HepG2 (cell line): ENCODE measurements around the gene ZNF584. TPM values are rescaled to one million over a fixed set of nuclear protein-coding genes. Genes with fewer than 3 reads are reported as not detected.

Experiments used
- CHD4 ChIP-seq: fragments of 200-600 bp; sonication (generic); IDR thresholded peaks from 2 replicates; pipeline ENCODE4 v1.7.0; 2017; ENCODE audit warnings: mild to moderate bottlenecking, low read length, borderline replicate concordance
- FOXA3 ChIP-seq: IDR thresholded peaks from 2 replicates; pipeline ENCODE4 v1.6.1; 2016; ENCODE audit warnings: missing genetic modification reagents, missing compliant biosample characterization
- MTA1 ChIP-seq: sonication (generic); formaldehyde crosslinking; IDR thresholded peaks from 2 replicates; pipeline ENCODE4 v1.4.0; 2020; ENCODE audit warnings: missing genetic modification reagents, mild to moderate bottlenecking, borderline replicate concordance
- MTF1 ChIP-seq: sonication (generic); formaldehyde crosslinking; IDR thresholded peaks from 2 replicates; pipeline ENCODE4 v1.5.0; 2020; ENCODE audit warnings: missing genetic modification reagents
- NR2C2 ChIP-seq: sonication (generic); formaldehyde crosslinking; IDR thresholded peaks from 2 replicates; pipeline ENCODE4 v1.4.0; 2020; ENCODE audit warnings: missing genetic modification reagents, mild to moderate bottlenecking, moderate library complexity, borderline replicate concordance
- PHB2 ChIP-seq: fragments of 450-650 bp; IDR thresholded peaks from 2 replicates; pipeline ENCODE4 v1.6.1; 2018; ENCODE audit not compliant: partially characterized antibody
- SCMH1 ChIP-seq: sonication (generic); formaldehyde crosslinking; IDR thresholded peaks from 2 replicates; pipeline ENCODE4 v1.9.0; 2021; ENCODE audit warnings: missing genetic modification reagents, mild to moderate bottlenecking, borderline replicate concordance
- SIN3B ChIP-seq: fragments of 150-350 bp; IDR thresholded peaks from 2 replicates; pipeline ENCODE4 v1.6.1; 2014; ENCODE audit warnings: low read length
- SIX1 ChIP-seq: sonication (generic); formaldehyde crosslinking; IDR thresholded peaks from 2 replicates; pipeline ENCODE4 v1.4.0; 2020; ENCODE audit warnings: missing genetic modification reagents, borderline replicate concordance
- SP4 ChIP-seq: sonication (generic); formaldehyde crosslinking; IDR thresholded peaks from 2 replicates; pipeline ENCODE4 v1.8.1; 2023; ENCODE audit warnings: mild to moderate bottlenecking, missing genetic modification reagents
- STAG1 ChIP-seq: sonication (generic); formaldehyde crosslinking; IDR thresholded peaks from 2 replicates; pipeline ENCODE4 v1.4.0; 2020; ENCODE audit warnings: missing genetic modification reagents
- ZNF24 ChIP-seq: fragments of 450-650 bp; IDR thresholded peaks from 2 replicates; pipeline ENCODE4 v1.6.1; 2017; ENCODE audit warnings: antibody characterized with exemption, mild to moderate bottlenecking
- ZNF343 ChIP-seq: sonication (generic); formaldehyde crosslinking; IDR thresholded peaks from 2 replicates; pipeline ENCODE4 v1.4.0; 2020; ENCODE audit warnings: mild to moderate bottlenecking, missing genetic modification reagents
- ZNF558 ChIP-seq: sonication (generic); formaldehyde crosslinking; IDR thresholded peaks from 2 replicates; pipeline ENCODE4 v1.9.0; 2022; ENCODE audit warnings: mild to moderate bottlenecking, missing genetic modification reagents, borderline replicate concordance
- ZNF607 ChIP-seq: sonication (generic); formaldehyde crosslinking; IDR thresholded peaks from 2 replicates; pipeline ENCODE4 v1.5.1; 2020; ENCODE audit warnings: missing genetic modification reagents, mild to moderate bottlenecking, borderline replicate concordance
- ZNF616 ChIP-seq: sonication (generic); formaldehyde crosslinking; IDR thresholded peaks from 2 replicates; pipeline ENCODE4 v1.5.0; 2020; ENCODE audit warnings: low read depth, mild to moderate bottlenecking, missing genetic modification reagents
- ZNF672 ChIP-seq: sonication (generic); formaldehyde crosslinking; IDR thresholded peaks from 2 replicates; pipeline ENCODE4 v1.8.1; 2022; ENCODE audit warnings: missing genetic modification reagents
- ZNF674 ChIP-seq: sonication (generic); formaldehyde crosslinking; IDR thresholded peaks from 2 replicates; pipeline ENCODE4 v1.5.0; 2020; ENCODE audit warnings: low read depth, mild to moderate bottlenecking, missing genetic modification reagents
- ZNF850 ChIP-seq: sonication (generic); formaldehyde crosslinking; conservative IDR thresholded peaks from 2 replicates; pipeline ENCODE4 v1.9.0; 2021; ENCODE audit warnings: mild to moderate bottlenecking, missing genetic modification reagents
- ZSCAN5A ChIP-seq: sonication (generic); formaldehyde crosslinking; IDR thresholded peaks from 2 replicates; pipeline ENCODE4 v1.8.0; 2022; ENCODE audit warnings: mild to moderate bottlenecking, missing genetic modification reagents, borderline replicate concordance
- polyA plus RNA-seq, 8 experiments: library from polyadenylated mRNA; depleted of rRNA in 3 of 8; stranded (reverse) in 7 of 8; unstranded in 1 of 8; fragments of >200 nt; fragmentation: Illumina TruSeq in 4 of 8; extraction: Trizol in 4 of 8; gene quantifications; 2 replicates each; pipeline versions ENCODE4 v1.2.1 to v1.2.3, GENCODE V29; 2011 to 2016; ENCODE audit warnings: low read depth in 4 of 8, missing spikeins in 1 of 8, mixed read lengths in 1 of 8; ENCODE audit not compliant: insufficient read depth in 1 of 8
- total RNA-seq, 5 experiments: library from RNA; depleted of rRNA; stranded (reverse); fragments of >200 nt; fragmentation: Illumina TruSeq; extraction: Trizol; gene quantifications; 2 replicates each; pipeline ENCODE4 v1.2.3, GENCODE V29; 2016; ENCODE audit warnings: low read depth in 1 of 5
- TF ChIP-seq, protein P1 (sequence below): IDR thresholded peaks from 2 replicates; pipeline ENCODE4 v1.6.1; 2012; ENCODE audit warnings: low read length, improper control_type of control experiment
- TF ChIP-seq, protein P2 (sequence below): sonication (generic); formaldehyde crosslinking; IDR thresholded peaks from 2 replicates; pipeline ENCODE4 v1.4.0; 2020; ENCODE audit warnings: low read depth, mild to moderate bottlenecking, missing genetic modification reagents
- TF ChIP-seq, protein P3 (sequence below): IDR thresholded peaks from 2 replicates; pipeline ENCODE4 v1.6.1; 2016; ENCODE audit warnings: low read depth, control low read depth

ZNF584 gene
- total and polyA plus RNA-seq, 2 of the 13 experiments (the other 11 are each of a cell fraction or from before 2014, with no cell fraction given) = 2.4 to 7.0 TPM

DNA sequence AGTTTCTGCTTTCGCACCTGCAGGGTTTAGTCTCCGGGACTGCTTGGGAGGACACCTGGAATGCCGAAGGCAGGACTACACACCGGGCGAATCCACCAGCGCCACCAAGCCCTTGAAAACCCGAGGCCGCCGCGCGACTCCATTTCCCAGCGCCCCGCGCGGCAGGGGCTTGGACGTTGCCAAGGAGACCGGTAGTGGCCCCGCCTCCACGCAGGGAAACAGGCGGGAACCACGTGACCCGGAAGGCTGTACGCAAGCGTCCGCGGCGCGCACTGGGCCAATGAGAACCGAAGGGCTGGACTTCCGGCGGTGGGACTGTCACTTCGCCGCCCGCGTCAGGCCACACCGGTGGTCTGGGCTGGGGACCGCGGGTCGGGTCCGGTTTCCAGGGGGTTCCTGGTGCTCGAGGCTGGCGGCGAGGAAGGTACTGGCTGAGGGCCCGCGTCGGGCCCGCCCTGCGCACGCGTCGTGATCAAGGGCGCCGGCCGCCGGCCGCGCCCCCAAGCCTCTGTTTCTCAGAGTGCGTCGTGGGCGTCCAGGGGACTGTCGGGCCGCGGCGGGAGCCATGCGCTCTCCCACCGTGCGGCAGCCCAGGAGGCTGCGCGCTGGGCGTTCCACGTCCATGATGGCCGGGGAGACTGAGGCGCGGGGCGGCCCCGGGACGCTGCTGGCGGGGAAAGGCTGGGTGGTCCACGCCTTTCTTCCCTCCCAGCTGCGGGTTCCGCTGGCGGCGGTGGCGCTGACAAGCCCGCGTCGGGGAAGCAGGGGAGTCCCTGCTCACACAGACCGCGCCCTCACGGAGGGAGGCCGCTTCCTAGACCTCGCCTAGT is 58.5 kb downstream of the ZNF584 start, which contains the start of gene ZNF324 (continued):
- TF ChIP-seq STAG1 (CRISPR knock-in tag) = peak; percentile 26; the same call in 1 of the 2 replicates
- no peak for TF ChIP-seq ZNF616 (CRISPR knock-in tag)
- TF ChIP-seq ZNF558 (CRISPR knock-in tag) = no peak
- TF ChIP-seq ZNF672 (CRISPR knock-in tag) = no peak
- TF ChIP-seq, protein P1, sequence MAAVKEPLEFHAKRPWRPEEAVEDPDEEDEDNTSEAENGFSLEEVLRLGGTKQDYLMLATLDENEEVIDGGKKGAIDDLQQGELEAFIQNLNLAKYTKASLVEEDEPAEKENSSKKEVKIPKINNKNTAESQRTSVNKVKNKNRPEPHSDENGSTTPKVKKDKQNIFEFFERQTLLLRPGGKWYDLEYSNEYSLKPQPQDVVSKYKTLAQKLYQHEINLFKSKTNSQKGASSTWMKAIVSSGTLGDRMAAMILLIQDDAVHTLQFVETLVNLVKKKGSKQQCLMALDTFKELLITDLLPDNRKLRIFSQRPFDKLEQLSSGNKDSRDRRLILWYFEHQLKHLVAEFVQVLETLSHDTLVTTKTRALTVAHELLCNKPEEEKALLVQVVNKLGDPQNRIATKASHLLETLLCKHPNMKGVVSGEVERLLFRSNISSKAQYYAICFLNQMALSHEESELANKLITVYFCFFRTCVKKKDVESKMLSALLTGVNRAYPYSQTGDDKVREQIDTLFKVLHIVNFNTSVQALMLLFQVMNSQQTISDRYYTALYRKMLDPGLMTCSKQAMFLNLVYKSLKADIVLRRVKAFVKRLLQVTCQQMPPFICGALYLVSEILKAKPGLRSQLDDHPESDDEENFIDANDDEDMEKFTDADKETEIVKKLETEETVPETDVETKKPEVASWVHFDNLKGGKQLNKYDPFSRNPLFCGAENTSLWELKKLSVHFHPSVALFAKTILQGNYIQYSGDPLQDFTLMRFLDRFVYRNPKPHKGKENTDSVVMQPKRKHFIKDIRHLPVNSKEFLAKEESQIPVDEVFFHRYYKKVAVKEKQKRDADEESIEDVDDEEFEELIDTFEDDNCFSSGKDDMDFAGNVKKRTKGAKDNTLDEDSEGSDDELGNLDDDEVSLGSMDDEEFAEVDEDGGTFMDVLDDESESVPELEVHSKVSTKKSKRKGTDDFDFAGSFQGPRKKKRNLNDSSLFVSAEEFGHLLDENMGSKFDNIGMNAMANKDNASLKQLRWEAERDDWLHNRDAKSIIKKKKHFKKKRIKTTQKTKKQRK = no peak
- no peak for TF ChIP-seq ZNF24
- TF ChIP-seq MTA1 (CRISPR knock-in tag) = no peak
- no peak for TF ChIP-seq MTF1
- TF ChIP-seq ZNF607 (CRISPR knock-in tag) = no peak
- TF ChIP-seq SIX1 (CRISPR knock-in tag) = no peak
- TF ChIP-seq FOXA3 (CRISPR knock-in tag) = peak; percentile 54
- TF ChIP-seq ZNF674 (CRISPR knock-in tag) = no peak
- no peak for TF ChIP-seq ZSCAN5A (CRISPR knock-in tag)
- TF ChIP-seq ZNF850 = no peak
- peak; percentile 41; the same call in 1 of the 2 replicates for TF ChIP-seq SIN3B
- TF ChIP-seq, protein P2, sequence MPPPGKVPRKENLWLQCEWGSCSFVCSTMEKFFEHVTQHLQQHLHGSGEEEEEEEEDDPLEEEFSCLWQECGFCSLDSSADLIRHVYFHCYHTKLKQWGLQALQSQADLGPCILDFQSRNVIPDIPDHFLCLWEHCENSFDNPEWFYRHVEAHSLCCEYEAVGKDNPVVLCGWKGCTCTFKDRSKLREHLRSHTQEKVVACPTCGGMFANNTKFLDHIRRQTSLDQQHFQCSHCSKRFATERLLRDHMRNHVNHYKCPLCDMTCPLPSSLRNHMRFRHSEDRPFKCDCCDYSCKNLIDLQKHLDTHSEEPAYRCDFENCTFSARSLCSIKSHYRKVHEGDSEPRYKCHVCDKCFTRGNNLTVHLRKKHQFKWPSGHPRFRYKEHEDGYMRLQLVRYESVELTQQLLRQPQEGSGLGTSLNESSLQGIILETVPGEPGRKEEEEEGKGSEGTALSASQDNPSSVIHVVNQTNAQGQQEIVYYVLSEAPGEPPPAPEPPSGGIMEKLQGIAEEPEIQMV (CRISPR knock-in tag) = peak; percentile 89
- TF ChIP-seq CHD4 = no peak
- TF ChIP-seq ZNF343 (CRISPR knock-in tag) = 0 out of 2 replicates have a peak, but pooled peaks have one; percentile 32
- TF ChIP-seq SP4 (CRISPR knock-in tag) = peak; percentile 86
- TF ChIP-seq PHB2 = no peak
- TF ChIP-seq, protein P3, sequence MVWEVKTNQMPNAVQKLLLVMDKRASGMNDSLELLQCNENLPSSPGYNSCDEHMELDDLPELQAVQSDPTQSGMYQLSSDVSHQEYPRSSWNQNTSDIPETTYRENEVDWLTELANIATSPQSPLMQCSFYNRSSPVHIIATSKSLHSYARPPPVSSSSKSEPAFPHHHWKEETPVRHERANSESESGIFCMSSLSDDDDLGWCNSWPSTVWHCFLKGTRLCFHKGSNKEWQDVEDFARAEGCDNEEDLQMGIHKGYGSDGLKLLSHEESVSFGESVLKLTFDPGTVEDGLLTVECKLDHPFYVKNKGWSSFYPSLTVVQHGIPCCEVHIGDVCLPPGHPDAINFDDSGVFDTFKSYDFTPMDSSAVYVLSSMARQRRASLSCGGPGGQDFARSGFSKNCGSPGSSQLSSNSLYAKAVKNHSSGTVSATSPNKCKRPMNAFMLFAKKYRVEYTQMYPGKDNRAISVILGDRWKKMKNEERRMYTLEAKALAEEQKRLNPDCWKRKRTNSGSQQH (CRISPR knock-in tag) = no peak
- TF ChIP-seq NR2C2 (CRISPR knock-in tag) = peak; percentile 78
- no peak for TF ChIP-seq SCMH1 (CRISPR knock-in tag)
